Uterus (tissue), 2 donors: ENCODE measurements around the gene MRPS15.

Experiments used
- POLR2A ChIP-seq, 2 donors: fragments of 450-650 bp; IDR thresholded peaks; one replicate each; pipeline ENCODE4 v1.6.1; 2016; ENCODE audit warnings: antibody characterized with exemption in 2 of 2, mild to moderate bottlenecking in 1 of 2, moderate library complexity in 1 of 2
- TF ChIP-seq, protein P1 (sequence below), 4 experiments: fragments of 200-600 bp in 2 of 4; fragments of 450-650 bp in 2 of 4; sonication (generic) in 2 of 4; IDR thresholded peaks; one replicate each; pipeline ENCODE4 v1.5.1; 2016 to 2019; ENCODE audit warnings: antibody characterized with exemption in 4 of 4, mild to moderate bottlenecking in 2 of 4, moderate library complexity in 1 of 4

DNA sequence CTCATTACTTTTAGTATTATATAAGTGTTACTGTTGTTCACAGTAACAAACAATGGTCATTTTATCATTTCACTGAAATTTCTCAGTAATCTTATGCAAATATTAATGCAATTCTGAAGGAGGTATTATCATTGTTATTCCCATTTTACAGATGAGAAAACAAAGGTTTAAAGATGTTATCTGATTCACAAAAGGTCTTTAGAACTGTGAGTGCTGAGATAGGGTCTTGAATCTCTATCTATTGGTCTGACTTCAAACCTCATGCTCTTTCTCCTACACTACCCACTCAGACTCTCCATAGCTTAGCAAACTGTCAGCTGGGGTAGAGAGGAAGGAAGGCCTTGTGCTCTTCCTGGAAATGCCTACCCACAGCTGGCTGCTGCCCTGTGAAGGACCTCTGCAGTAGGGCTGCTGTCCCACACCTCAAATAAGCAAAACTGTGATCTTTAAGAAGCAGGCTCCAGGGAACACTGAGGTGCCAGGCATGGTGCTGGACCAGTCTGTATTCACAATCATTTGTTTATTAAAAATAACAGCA lies 7.7 kb downstream of the MRPS15 start:
- TF ChIP-seq, protein P1, sequence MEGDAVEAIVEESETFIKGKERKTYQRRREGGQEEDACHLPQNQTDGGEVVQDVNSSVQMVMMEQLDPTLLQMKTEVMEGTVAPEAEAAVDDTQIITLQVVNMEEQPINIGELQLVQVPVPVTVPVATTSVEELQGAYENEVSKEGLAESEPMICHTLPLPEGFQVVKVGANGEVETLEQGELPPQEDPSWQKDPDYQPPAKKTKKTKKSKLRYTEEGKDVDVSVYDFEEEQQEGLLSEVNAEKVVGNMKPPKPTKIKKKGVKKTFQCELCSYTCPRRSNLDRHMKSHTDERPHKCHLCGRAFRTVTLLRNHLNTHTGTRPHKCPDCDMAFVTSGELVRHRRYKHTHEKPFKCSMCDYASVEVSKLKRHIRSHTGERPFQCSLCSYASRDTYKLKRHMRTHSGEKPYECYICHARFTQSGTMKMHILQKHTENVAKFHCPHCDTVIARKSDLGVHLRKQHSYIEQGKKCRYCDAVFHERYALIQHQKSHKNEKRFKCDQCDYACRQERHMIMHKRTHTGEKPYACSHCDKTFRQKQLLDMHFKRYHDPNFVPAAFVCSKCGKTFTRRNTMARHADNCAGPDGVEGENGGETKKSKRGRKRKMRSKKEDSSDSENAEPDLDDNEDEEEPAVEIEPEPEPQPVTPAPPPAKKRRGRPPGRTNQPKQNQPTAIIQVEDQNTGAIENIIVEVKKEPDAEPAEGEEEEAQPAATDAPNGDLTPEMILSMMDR (IDR thresholded peaks at IDR 0.05): no peak
- TF ChIP-seq POLR2A (IDR thresholded peaks at IDR 0.05): no peak
